SK-N-SH (cell line): ENCODE results near the gene ABLIM2. TPM values are rescaled to one million over a fixed set of nuclear protein-coding genes. Genes with fewer than 3 reads are reported as not detected.

Experiments
- CTCF ChIA-PET: fragments of 300-600, 350-600 bp; formaldehyde crosslinking; extraction: SDS; loops from one replicate; lab custom pipeline; 2021; lab: Yijun Ruan, JAX
- POLR2A ChIA-PET: fragments of 350-600 bp; sonication (Branson Sonifier 250); formaldehyde crosslinking; extraction: SDS; loops from one replicate; lab custom pipeline; 2020; ENCODE audit warnings: antibody characterized with exemption, inconsistent platforms; lab: Yijun Ruan, JAX
- DNase-seq: peaks from one replicate; pipeline ENCODE4 v3.0.0; 2012
- H2AFZ ChIP-seq: fragments of 200-600 bp; sonication (generic); 2 replicates; pipeline ENCODE4 v1.8.1; 2016; ENCODE audit warnings: antibody characterized with exemption, mild to moderate bottlenecking, low read depth
- H3F3A ChIP-seq: fragments of 200-600 bp; sonication (generic); replicated peaks from 2 replicates; pipeline ENCODE3; 2016; ENCODE audit warnings: antibody characterized with exemption, mild to moderate bottlenecking; ENCODE audit not compliant: insufficient read depth
- H3K27ac ChIP-seq, 2 experiments: fragments of 200-500 bp in 1 of 2; fragments of 200-600 bp in 1 of 2; sonication (Bioruptor generic) in 1 of 2; sonication (generic), shearing (Covaris generic) in 1 of 2; 2 replicates each; pipeline versions ENCODE4 v1.5.1 to v1.6.1; 2014 to 2016; ENCODE audit warnings: low read depth in 2 of 2, inconsistent platforms in 1 of 2, low read length in 1 of 2, mild to moderate bottlenecking in 1 of 2, mixed read lengths in 1 of 2
- H3K27me3 ChIP-seq: fragments of 200-600 bp; sonication (generic), shearing (Covaris generic); 2 replicates; pipeline ENCODE4 v1.6.1; 2016; ENCODE audit warnings: mixed run types; ENCODE audit not compliant: insufficient read depth
- H3K36me3 ChIP-seq, 2 experiments: fragments of 200-500 bp in 1 of 2; fragments of 200-600 bp in 1 of 2; sonication (Bioruptor generic) in 1 of 2; sonication (generic) in 1 of 2; replicated peaks in 1 of 2; 2 replicates each; pipeline versions ENCODE3 to v1.5.1; 2014 to 2016; ENCODE audit warnings: low read length in 1 of 2, mild to moderate bottlenecking in 1 of 2; ENCODE audit not compliant: insufficient read depth in 2 of 2, control insufficient read depth in 1 of 2
- H3K4me1 ChIP-seq, 2 experiments: fragments of 200-500 bp in 1 of 2; fragments of 200-600 bp in 1 of 2; sonication (Bioruptor generic) in 1 of 2; sonication (generic), shearing (Covaris generic) in 1 of 2; 2 replicates each; pipeline versions ENCODE4 v1.5.1 to v1.6.1; 2014 to 2016; ENCODE audit warnings: low read depth in 1 of 2, low read length in 1 of 2, mixed run types in 1 of 2; ENCODE audit not compliant: insufficient read depth in 2 of 2, control insufficient read depth in 1 of 2
- H3K4me2 ChIP-seq: fragments of 200-600 bp; sonication (generic), shearing (Covaris generic); 2 replicates; pipeline ENCODE4 v1.6.1; 2017; ENCODE audit warnings: mixed run types
- H3K4me3 ChIP-seq, 2 experiments: fragments of 200-500 bp in 1 of 2; fragments of 200-600 bp in 1 of 2; sonication (Bioruptor generic) in 1 of 2; sonication (generic), shearing (Covaris generic) in 1 of 2; 2 replicates each; pipeline versions ENCODE4 v1.5.1 to v1.8.1; 2014 to 2016; ENCODE audit warnings: low read depth in 2 of 2, inconsistent platforms in 1 of 2, low read length in 1 of 2, mild to moderate bottlenecking in 1 of 2, mixed read lengths in 1 of 2, moderate library complexity in 1 of 2
- H3K79me2 ChIP-seq: fragments of 200-600 bp; sonication (generic); 2 replicates; pipeline ENCODE4 v1.8.1; 2017; ENCODE audit warnings: mild to moderate bottlenecking; ENCODE audit not compliant: insufficient read depth
- H3K9ac ChIP-seq: fragments of 200-600 bp; sonication (generic); 2 replicates; pipeline ENCODE4 v1.6.1; 2017; ENCODE audit warnings: mixed run types
- H3K9me2 ChIP-seq: fragments of 200-600 bp; sonication (generic); 2 replicates; pipeline ENCODE4 v1.6.1; 2017; ENCODE audit warnings: mixed run types
- H3K9me3 ChIP-seq: fragments of 200-600 bp; sonication (generic); 2 replicates; pipeline ENCODE4 v1.6.1; 2017; ENCODE audit warnings: mixed run types, mild to moderate bottlenecking, moderate library complexity
- H4K20me1 ChIP-seq: fragments of 200-600 bp; sonication (generic); 2 replicates; pipeline ENCODE4 v1.6.1; 2017; ENCODE audit warnings: mild to moderate bottlenecking, mixed run types; ENCODE audit not compliant: insufficient read depth
- CHD2 ChIP-seq: fragments of 150-350 bp; IDR thresholded peaks from 2 replicates; pipeline ENCODE4 v1.6.1; 2018; ENCODE audit warnings: low read length; ENCODE audit not compliant: partially characterized antibody
- ELF1 ChIP-seq: IDR thresholded peaks from 2 replicates; pipeline ENCODE4 v1.4.0; 2012
- EP300 ChIP-seq, 2 experiments: IDR thresholded peaks; 2 replicates each; pipeline versions ENCODE4 v1.4.0 to v1.6.1; 2012; ENCODE audit warnings: borderline replicate concordance in 1 of 2, low read depth in 1 of 2, low read length in 1 of 2
- EZH2phosphoT487 ChIP-seq: fragments of 200-600 bp; sonication (generic); IDR thresholded peaks from 2 replicates; pipeline ENCODE4 v1.6.1; 2017; ENCODE audit warnings: low read depth, mixed run types, mild to moderate bottlenecking, antibody characterized with exemption, moderate library complexity, borderline replicate concordance
- FOSL2 ChIP-seq: IDR thresholded peaks from 2 replicates; pipeline ENCODE4 v1.4.0; 2012; ENCODE audit warnings: low read depth, mild to moderate bottlenecking, moderate library complexity, borderline replicate concordance
- FOXJ3 ChIP-seq: sonication (generic); formaldehyde crosslinking; IDR thresholded peaks from 2 replicates; pipeline ENCODE4 v1.5.1; 2020; ENCODE audit warnings: mild to moderate bottlenecking, missing genetic modification reagents
- FOXM1 ChIP-seq: IDR thresholded peaks from 2 replicates; pipeline ENCODE4 v1.4.0; 2012; ENCODE audit warnings: low read depth, mild to moderate bottlenecking
- GATA2 ChIP-seq: sonication (generic); formaldehyde crosslinking; IDR thresholded peaks from 2 replicates; pipeline ENCODE4 v1.5.0; 2020; ENCODE audit warnings: mild to moderate bottlenecking, missing genetic modification reagents
- JUND ChIP-seq: IDR thresholded peaks from 2 replicates; pipeline ENCODE4 v1.4.0; 2012
- NFIC ChIP-seq: IDR thresholded peaks from 2 replicates; pipeline ENCODE4 v1.4.0; 2012; ENCODE audit warnings: borderline replicate concordance
- NRF1 ChIP-seq: IDR thresholded peaks from 2 replicates; pipeline ENCODE4 v1.6.1; 2012; ENCODE audit warnings: low read depth, mild to moderate bottlenecking, low read length
- POLR2AphosphoS5 ChIP-seq: IDR thresholded peaks from 2 replicates; pipeline ENCODE4 v1.6.1; 2012; ENCODE audit warnings: low read depth, low read length
- RAD21 ChIP-seq: IDR thresholded peaks from 2 replicates; pipeline ENCODE4 v1.6.1; 2012; ENCODE audit warnings: mild to moderate bottlenecking, low read length
- RCOR1 ChIP-seq: fragments of 150-350 bp; IDR thresholded peaks from 2 replicates; pipeline ENCODE4 v1.6.1; 2017; ENCODE audit warnings: antibody characterized with exemption, low read length
- RFX5 ChIP-seq: IDR thresholded peaks from 2 replicates; pipeline ENCODE4 v1.6.1; 2012; ENCODE audit warnings: mild to moderate bottlenecking, improper control_type of control experiment, low read length
- SIN3A ChIP-seq: IDR thresholded peaks from 2 replicates; pipeline ENCODE4 v1.6.1; 2012; ENCODE audit warnings: low read depth, mild to moderate bottlenecking, low read length, moderate library complexity, borderline replicate concordance
- TAF1 ChIP-seq: IDR thresholded peaks from 2 replicates; pipeline ENCODE4 v1.6.1; 2012; ENCODE audit warnings: low read depth, mild to moderate bottlenecking, low read length, moderate library complexity, borderline replicate concordance
- TEAD4 ChIP-seq: IDR thresholded peaks from 2 replicates; pipeline ENCODE4 v1.4.0; 2012; ENCODE audit warnings: mild to moderate bottlenecking, borderline replicate concordance; ENCODE audit not compliant: insufficient read depth
- YY1 ChIP-seq: IDR thresholded peaks from 2 replicates; pipeline ENCODE4 v1.4.0; 2012; ENCODE audit warnings: low read depth, mild to moderate bottlenecking
- WGBS: methylation state at CpG from one replicate; pipeline ENCODE4 v1.1.6; 2017; ENCODE audit warnings: low lambda C conversion rate; 5-methylcytosine and 5-hydroxymethylcytosine counted together
- polyA plus RNA-seq, 3 experiments: library from polyadenylated mRNA; depleted of rRNA; stranded (reverse); fragments of >200 nt; gene quantifications; 2 replicates each; pipeline ENCODE4 v1.2.3, GENCODE V29; 2012
- TF ChIP-seq, protein P1 (sequence below): IDR thresholded peaks from 2 replicates; pipeline ENCODE4 v1.4.0; 2012; ENCODE audit warnings: low read depth
- TF ChIP-seq, protein P2 (sequence below): fragments of 150-350 bp; IDR thresholded peaks from 2 replicates; pipeline ENCODE4 v1.6.1; 2016; ENCODE audit warnings: mild to moderate bottlenecking, low read depth, low read length
- TF ChIP-seq, protein P3 (sequence below): IDR thresholded peaks from 2 replicates; pipeline ENCODE4 v1.4.0; 2012; ENCODE audit warnings: low read depth, borderline replicate concordance
- TF ChIP-seq, protein P4 (sequence below): fragments of 200-600 bp; sonication (generic); IDR thresholded peaks from 2 replicates; pipeline ENCODE4 v1.6.1; 2017; ENCODE audit warnings: antibody characterized with exemption, mild to moderate bottlenecking, moderate library complexity

The ABLIM2 gene
- polyA plus RNA-seq, 1 of the 3 experiments (the other 2 are of a cell fraction): 0.53 TPM

GRCh38 chr4:7983296-7983695 lies 175.3 kb downstream of the ABLIM2 start:
- no peak for TF ChIP-seq RFX5
- no peak for TF ChIP-seq NFIC
- TF ChIP-seq FOSL2: no peak
- TF ChIP-seq, protein P1, sequence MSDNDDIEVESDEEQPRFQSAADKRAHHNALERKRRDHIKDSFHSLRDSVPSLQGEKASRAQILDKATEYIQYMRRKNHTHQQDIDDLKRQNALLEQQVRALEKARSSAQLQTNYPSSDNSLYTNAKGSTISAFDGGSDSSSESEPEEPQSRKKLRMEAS: no peak
- TF ChIP-seq ELF1: no peak
- no peak for TF ChIP-seq RCOR1
- no peak for TF ChIP-seq JUND
- no peak for TF ChIP-seq NRF1
- no peak for TF ChIP-seq GATA2 (CRISPR knock-in tag)
- H2AFZ ChIP-seq: no peak overlapping the region
- peaks cover 0 to 8% of the 10 kb centered on the region in 2 experiments; a peak in 1 of 4 replicates for H3K4me1 ChIP-seq
- peaks cover 4% of the 10 kb centered on the region for H3F3A ChIP-seq
- H3K4me2 ChIP-seq: no peak overlapping the region
- WGBS: 95% methylated on average over 16 of the region's 17 CpGs
- H3K27ac ChIP-seq: no peak overlapping the region
- no peaks in the 10 kb centered on the region for H3K27me3 ChIP-seq
- H3K4me3 ChIP-seq: no peak overlapping the region
- POLR2A ChIA-PET: no interaction called here
- no peaks in the 10 kb centered on the region for H3K9me2 ChIP-seq
- no peak overlapping the region for H3K9ac ChIP-seq
- no peaks in the 10 kb centered on the region for H3K9me3 ChIP-seq
- CTCF ChIA-PET: interaction anchor here (1.0 to 11.0 kb wide), 4 partner anchors 54 to 222 kb away, joined by 3 to 209 read pairs (median 25); no protein-coding TSS in a partner anchor
- no peak for DNase-seq
- H3K79me2 ChIP-seq: peaks cover 4% of the 10 kb centered on the region; the same call in 1 of the 2 replicates
- H4K20me1 ChIP-seq: no peaks in the 10 kb centered on the region
- H3K36me3 ChIP-seq: no peaks in the 10 kb centered on the region

DNA sequence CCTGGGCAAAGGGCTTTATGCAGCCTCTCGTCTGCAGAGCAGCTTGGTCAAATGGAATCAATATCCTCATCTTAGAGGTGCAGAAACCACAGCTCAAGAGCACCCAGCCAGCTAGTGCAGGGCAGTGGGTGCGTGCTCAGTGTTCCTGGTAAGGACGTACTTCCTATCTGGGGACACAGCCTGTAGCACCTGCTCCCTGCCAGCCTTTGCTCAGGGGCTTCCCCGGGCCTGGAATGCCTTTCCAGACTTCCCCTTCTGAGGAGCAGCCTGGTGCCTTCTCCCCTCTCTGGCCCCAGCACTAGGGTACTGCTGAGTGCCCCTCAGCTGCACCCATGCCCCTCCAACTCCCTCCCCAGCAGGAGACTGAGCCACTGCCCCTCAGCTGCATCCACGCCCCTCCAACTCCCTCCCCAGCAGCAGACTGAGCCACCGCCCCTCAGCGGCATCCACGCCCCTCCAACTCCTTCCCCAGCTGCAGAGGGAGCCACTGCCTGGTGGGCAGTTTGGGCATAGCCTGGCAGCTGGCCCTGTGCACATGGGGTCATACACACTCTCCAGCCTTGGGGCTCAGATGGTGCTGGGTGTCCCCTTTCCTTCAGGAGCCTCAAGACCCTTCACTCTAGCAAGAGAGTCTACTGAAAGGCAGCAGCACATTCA lies 176.7 kb downstream of the ABLIM2 start:
- no peak overlapping the region for H3K9ac ChIP-seq
- peaks cover 0 to 11% of the 10 kb centered on the region in 2 experiments; a peak in 2 of 4 replicates for H3K4me1 ChIP-seq
- H3K4me3 ChIP-seq: no peak overlapping the region
- no peak overlapping the region for H3K27ac ChIP-seq
- ChIA-PET POLR2A (no interaction called here), CTCF (interaction anchor here (0.5 to 11.0 kb wide), 4 partner anchors 34 to 220 kb away, joined by 3 to 209 read pairs (median 4); no protein-coding TSS in a partner anchor)
- H3K27me3 ChIP-seq: no peaks in the 10 kb centered on the region
- H3K9me2 ChIP-seq: no peaks in the 10 kb centered on the region
- no peaks in the 10 kb centered on the region for H4K20me1 ChIP-seq
- no peaks in the 10 kb centered on the region for H3K36me3 ChIP-seq
- 85% methylated on average over 6 of the region's 8 CpGs for WGBS
- TF ChIP-seq TEAD4: no peak
- TF ChIP-seq GATA2 (CRISPR knock-in tag): no peak
- TF ChIP-seq CHD2: no peak
- TF ChIP-seq, protein P2, sequence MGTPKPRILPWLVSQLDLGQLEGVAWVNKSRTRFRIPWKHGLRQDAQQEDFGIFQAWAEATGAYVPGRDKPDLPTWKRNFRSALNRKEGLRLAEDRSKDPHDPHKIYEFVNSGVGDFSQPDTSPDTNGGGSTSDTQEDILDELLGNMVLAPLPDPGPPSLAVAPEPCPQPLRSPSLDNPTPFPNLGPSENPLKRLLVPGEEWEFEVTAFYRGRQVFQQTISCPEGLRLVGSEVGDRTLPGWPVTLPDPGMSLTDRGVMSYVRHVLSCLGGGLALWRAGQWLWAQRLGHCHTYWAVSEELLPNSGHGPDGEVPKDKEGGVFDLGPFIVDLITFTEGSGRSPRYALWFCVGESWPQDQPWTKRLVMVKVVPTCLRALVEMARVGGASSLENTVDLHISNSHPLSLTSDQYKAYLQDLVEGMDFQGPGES: no peak
- TF ChIP-seq, protein P1: no peak
- TF ChIP-seq FOXM1: no peak
- TF ChIP-seq EZH2phosphoT487: no peak
- no peak for TF ChIP-seq RCOR1
- no peak for TF ChIP-seq TAF1
- TF ChIP-seq, protein P3, sequence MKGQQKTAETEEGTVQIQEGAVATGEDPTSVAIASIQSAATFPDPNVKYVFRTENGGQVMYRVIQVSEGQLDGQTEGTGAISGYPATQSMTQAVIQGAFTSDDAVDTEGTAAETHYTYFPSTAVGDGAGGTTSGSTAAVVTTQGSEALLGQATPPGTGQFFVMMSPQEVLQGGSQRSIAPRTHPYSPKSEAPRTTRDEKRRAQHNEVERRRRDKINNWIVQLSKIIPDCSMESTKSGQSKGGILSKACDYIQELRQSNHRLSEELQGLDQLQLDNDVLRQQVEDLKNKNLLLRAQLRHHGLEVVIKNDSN: no peak
- no peak for TF ChIP-seq YY1
- no peak for TF ChIP-seq RAD21
- TF ChIP-seq, protein P4, sequence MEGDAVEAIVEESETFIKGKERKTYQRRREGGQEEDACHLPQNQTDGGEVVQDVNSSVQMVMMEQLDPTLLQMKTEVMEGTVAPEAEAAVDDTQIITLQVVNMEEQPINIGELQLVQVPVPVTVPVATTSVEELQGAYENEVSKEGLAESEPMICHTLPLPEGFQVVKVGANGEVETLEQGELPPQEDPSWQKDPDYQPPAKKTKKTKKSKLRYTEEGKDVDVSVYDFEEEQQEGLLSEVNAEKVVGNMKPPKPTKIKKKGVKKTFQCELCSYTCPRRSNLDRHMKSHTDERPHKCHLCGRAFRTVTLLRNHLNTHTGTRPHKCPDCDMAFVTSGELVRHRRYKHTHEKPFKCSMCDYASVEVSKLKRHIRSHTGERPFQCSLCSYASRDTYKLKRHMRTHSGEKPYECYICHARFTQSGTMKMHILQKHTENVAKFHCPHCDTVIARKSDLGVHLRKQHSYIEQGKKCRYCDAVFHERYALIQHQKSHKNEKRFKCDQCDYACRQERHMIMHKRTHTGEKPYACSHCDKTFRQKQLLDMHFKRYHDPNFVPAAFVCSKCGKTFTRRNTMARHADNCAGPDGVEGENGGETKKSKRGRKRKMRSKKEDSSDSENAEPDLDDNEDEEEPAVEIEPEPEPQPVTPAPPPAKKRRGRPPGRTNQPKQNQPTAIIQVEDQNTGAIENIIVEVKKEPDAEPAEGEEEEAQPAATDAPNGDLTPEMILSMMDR: no peak
- TF ChIP-seq ELF1: no peak
- TF ChIP-seq FOSL2: no peak
- TF ChIP-seq FOXJ3 (CRISPR knock-in tag): no peak
- no peak for TF ChIP-seq EP300 (IDR thresholded peaks at IDR 0.05; ENCODE audit: borderline replicate concordance in 1 of 2, low read depth in 1 of 2, low read length in 1 of 2)
- no peak for TF ChIP-seq POLR2AphosphoS5
- no peak for TF ChIP-seq NRF1
- no peak for TF ChIP-seq SIN3A
- no peak overlapping the region for H2AFZ ChIP-seq
- H3K9me3 ChIP-seq: no peaks in the 10 kb centered on the region
- no peak for DNase-seq
- H3K79me2 ChIP-seq: no peaks in the 10 kb centered on the region
- H3K4me2 ChIP-seq: no peak overlapping the region
- peaks cover 4% of the 10 kb centered on the region for H3F3A ChIP-seq
